ENCODE results near the gene IL17C.

DNA sequence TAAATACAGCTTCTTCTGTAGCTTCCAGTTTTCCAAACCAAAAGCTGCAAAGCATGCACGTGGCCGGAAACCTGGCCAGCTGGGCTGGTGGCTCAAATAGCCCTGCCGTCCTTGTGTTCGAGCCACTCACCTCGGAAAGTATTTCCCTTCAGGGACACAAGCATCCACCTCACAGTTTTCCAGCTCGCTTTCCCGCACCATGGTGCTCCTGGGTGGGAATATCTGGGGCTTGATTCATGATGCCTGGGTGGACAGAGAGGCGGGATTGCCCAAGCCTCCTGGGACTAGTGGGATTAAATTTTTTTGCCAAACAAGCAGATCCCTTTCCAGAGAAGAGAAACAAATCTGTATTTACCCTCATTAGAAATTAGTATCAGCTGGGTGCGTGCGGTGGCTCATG, 31.6 kb downstream of the IL17C start:
- TF ChIP-seq, protein P1, sequence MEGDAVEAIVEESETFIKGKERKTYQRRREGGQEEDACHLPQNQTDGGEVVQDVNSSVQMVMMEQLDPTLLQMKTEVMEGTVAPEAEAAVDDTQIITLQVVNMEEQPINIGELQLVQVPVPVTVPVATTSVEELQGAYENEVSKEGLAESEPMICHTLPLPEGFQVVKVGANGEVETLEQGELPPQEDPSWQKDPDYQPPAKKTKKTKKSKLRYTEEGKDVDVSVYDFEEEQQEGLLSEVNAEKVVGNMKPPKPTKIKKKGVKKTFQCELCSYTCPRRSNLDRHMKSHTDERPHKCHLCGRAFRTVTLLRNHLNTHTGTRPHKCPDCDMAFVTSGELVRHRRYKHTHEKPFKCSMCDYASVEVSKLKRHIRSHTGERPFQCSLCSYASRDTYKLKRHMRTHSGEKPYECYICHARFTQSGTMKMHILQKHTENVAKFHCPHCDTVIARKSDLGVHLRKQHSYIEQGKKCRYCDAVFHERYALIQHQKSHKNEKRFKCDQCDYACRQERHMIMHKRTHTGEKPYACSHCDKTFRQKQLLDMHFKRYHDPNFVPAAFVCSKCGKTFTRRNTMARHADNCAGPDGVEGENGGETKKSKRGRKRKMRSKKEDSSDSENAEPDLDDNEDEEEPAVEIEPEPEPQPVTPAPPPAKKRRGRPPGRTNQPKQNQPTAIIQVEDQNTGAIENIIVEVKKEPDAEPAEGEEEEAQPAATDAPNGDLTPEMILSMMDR (IDR thresholded peaks at IDR 0.05), result no peak
- TF ChIP-seq POLR2A (IDR thresholded peaks at IDR 0.05), result no peak

All from uterus (tissue), 2 donors.